ENCODE measurements around the gene PDS5B.

GRCh38 chr13:32726374-32727037 is 140.3 kb downstream of the PDS5B start:
- TF ChIP-seq NR2C1 (IDR thresholded peaks at IDR 0.05) = no peak
- TF ChIP-seq NR2C1 (tag; IDR thresholded peaks at IDR 0.05) = no peak
- no peak for TF ChIP-seq CTCFL (IDR thresholded peaks at IDR 0.05; ENCODE audit: borderline replicate concordance, insufficient read depth, low read depth, low read length, poor library complexity, severe bottlenecking)
- no peak for TF ChIP-seq ELK1 (CRISPR knock-in tag; IDR thresholded peaks at IDR 0.05)
- no peak for TF ChIP-seq GABPB2 (CRISPR knock-in tag; conservative IDR thresholded peaks at IDR 0.05)
- TF ChIP-seq SP1 (CRISPR knock-in tag; IDR thresholded peaks at IDR 0.05) = no peak
- no peak for TF ChIP-seq E2F1 (CRISPR knock-in tag; IDR thresholded peaks at IDR 0.05)
- TF ChIP-seq MYC (IDR thresholded peaks at IDR 0.05; ENCODE audit: low read depth, low read length) = no peak
- TF ChIP-seq MYC (CRISPR knock-in tag; IDR thresholded peaks at IDR 0.05; ENCODE audit: borderline replicate concordance, low read depth) = no peak
- TF ChIP-seq KDM1A (IDR thresholded peaks at IDR 0.05) = no peak
- TF ChIP-seq NR2C2 (CRISPR knock-in tag; IDR thresholded peaks at IDR 0.05) = no peak
- TF ChIP-seq NR2C2 (tag; IDR thresholded peaks at IDR 0.05) = no peak
- no peak for TF ChIP-seq CBFB (CRISPR knock-in tag; IDR thresholded peaks at IDR 0.05)
- TF ChIP-seq ZBTB12 (CRISPR knock-in tag; IDR thresholded peaks at IDR 0.05) = no peak
- TF ChIP-seq FOSL1 (tag; conservative IDR thresholded peaks at IDR 0.05) = no peak
- TF ChIP-seq CTCF (IDR thresholded peaks at IDR 0.05 in 2 of 3, conservative IDR thresholded peaks at IDR 0.05 in 1 of 3; ENCODE audit: insufficient read depth in 2 of 3, low read depth in 1 of 3, low read length in 3 of 3) = no peak
